A673 (cell line): ENCODE measurements around the gene STOX1.

Experiments used
- CTCF ChIP-seq: fragments of 300-800, 200-600 bp; sonication (generic); conservative IDR thresholded peaks from 2 replicates; pipeline ENCODE4 v1.5.1; 2017; ENCODE audit warnings: low read depth, mild to moderate bottlenecking, antibody characterized with exemption, low read length, moderate library complexity, mixed read lengths
- EZH2 ChIP-seq: fragments of 200-600 bp; sonication (generic); IDR thresholded peaks from 2 replicates; pipeline ENCODE4 v1.6.1; 2017; ENCODE audit warnings: borderline replicate concordance, low read depth, mild to moderate bottlenecking, mixed read lengths, antibody characterized with exemption, low read length; ENCODE audit not compliant: poor library complexity, severe bottlenecking

GRCh38 chr10:68871105-68871711 lies 43.9 kb downstream of the STOX1 start:
- TF ChIP-seq CTCF (no peak), EZH2 (no peak)
